Jurkat, Clone E6-1 (cell line): ENCODE measurements around the gene NECAB2.

Experiments used
- DNase-seq: peaks from one replicate; pipeline ENCODE4 v3.0.0-alpha.2; 2011; ENCODE audit warnings: low read depth, low spot score
- H3K4me3 ChIP-seq: 2 replicates; pipeline ENCODE4 v1.5.1; 2011; ENCODE audit warnings: mild to moderate bottlenecking, low read length, control low read depth, moderate library complexity

NECAB2 gene

GRCh38 chr16:83974475-83974874, 6.4 kb downstream of the NECAB2 start:
- no peak overlapping the region for H3K4me3 ChIP-seq
- no peak for DNase-seq

GRCh38 chr16:83975590-83976260, 7.7 kb downstream of the NECAB2 start:
- no peak for DNase-seq
- no peak overlapping the region for H3K4me3 ChIP-seq

- DNase-seq: no peak
- H3K4me3 ChIP-seq: no peak overlapping the region
Measured at GRCh38 chr16:83977056-83977815, 9.2 kb downstream of the NECAB2 start.

- no peak for DNase-seq
- no peak overlapping the region for H3K4me3 ChIP-seq
Measured at GRCh38 chr16:83978401-83978904, 10.4 kb downstream of the NECAB2 start.

GRCh38 chr16:83979441-83979840, 11.4 kb downstream of the NECAB2 start:
- H3K4me3 ChIP-seq: no peak overlapping the region
- no peak for DNase-seq

- H3K4me3 ChIP-seq: no peak overlapping the region
- no peak for DNase-seq
Measured at GRCh38 chr16:83980794-83981193, 12.8 kb downstream of the NECAB2 start.

GRCh38 chr16:83981799-83982198, 13.8 kb downstream of the NECAB2 start:
- no peak overlapping the region for H3K4me3 ChIP-seq
- no peak for DNase-seq

- DNase-seq: no peak
- no peak overlapping the region for H3K4me3 ChIP-seq
Measured at GRCh38 chr16:83983491-83983890, 15.4 kb downstream of the NECAB2 start.

- DNase-seq: no peak
Measured at GRCh38 chr16:83989300-83989699, 21.3 kb downstream of the NECAB2 start.

GRCh38 chr16:83990492-83990891, 22.4 kb downstream of the NECAB2 start:
- H3K4me3 ChIP-seq: no peak overlapping the region
- no peak for DNase-seq

More at GRCh38 chr16:83989300-83989699, 21.3 kb downstream of the NECAB2 start:
- no peak overlapping the region for H3K4me3 ChIP-seq

- no peak for DNase-seq
- H3K4me3 ChIP-seq: no peak overlapping the region
Measured at GRCh38 chr16:83992624-83993023, 24.6 kb downstream of the NECAB2 start.

GRCh38 chr16:83994087-83994486, 26.0 kb downstream of the NECAB2 start:
- DNase-seq: peak; percentile 60
- H3K4me3 ChIP-seq: no peak overlapping the region

- no peak overlapping the region for H3K4me3 ChIP-seq
- no peak for DNase-seq
Measured at GRCh38 chr16:83994703-83995102, 26.7 kb downstream of the NECAB2 start.

- no peak for DNase-seq
- H3K4me3 ChIP-seq: no peak overlapping the region
Measured at GRCh38 chr16:83995754-83996153, 27.7 kb downstream of the NECAB2 start.

GRCh38 chr16:83996481-83997252, 28.6 kb downstream of the NECAB2 start:
- H3K4me3 ChIP-seq: no peak overlapping the region
- DNase-seq: no peak

- no peak overlapping the region for H3K4me3 ChIP-seq
- no peak for DNase-seq
Measured at GRCh38 chr16:83998091-83998490, 30.0 kb downstream of the NECAB2 start.

- H3K4me3 ChIP-seq: no peak overlapping the region
- DNase-seq: no peak
Measured at GRCh38 chr16:84000989-84001642, 33.1 kb downstream of the NECAB2 start.

- H3K4me3 ChIP-seq: no peak overlapping the region
- no peak for DNase-seq
Measured at GRCh38 chr16:84001726-84002125, 33.7 kb downstream of the NECAB2 start.

- no peak for DNase-seq
- H3K4me3 ChIP-seq: no peak overlapping the region
Measured at GRCh38 chr16:84003038-84003437, 35.0 kb downstream of the NECAB2 start.
